ENCODE measurements around the gene SCN8A. TPM values are rescaled to one million over a fixed set of nuclear protein-coding genes. Genes with fewer than 3 reads are reported as not detected.
"Not testable (repeated sequence)": the region's sequence is repeated elsewhere in the genome, so short reads cannot be mapped to it uniquely, and the experiment has no call there.

SCN8A gene
- total RNA-seq (2014; rRNA removed; shearing (Covaris generic)): 0.05 and 0.71 TPM in 2 replicates

DNA sequence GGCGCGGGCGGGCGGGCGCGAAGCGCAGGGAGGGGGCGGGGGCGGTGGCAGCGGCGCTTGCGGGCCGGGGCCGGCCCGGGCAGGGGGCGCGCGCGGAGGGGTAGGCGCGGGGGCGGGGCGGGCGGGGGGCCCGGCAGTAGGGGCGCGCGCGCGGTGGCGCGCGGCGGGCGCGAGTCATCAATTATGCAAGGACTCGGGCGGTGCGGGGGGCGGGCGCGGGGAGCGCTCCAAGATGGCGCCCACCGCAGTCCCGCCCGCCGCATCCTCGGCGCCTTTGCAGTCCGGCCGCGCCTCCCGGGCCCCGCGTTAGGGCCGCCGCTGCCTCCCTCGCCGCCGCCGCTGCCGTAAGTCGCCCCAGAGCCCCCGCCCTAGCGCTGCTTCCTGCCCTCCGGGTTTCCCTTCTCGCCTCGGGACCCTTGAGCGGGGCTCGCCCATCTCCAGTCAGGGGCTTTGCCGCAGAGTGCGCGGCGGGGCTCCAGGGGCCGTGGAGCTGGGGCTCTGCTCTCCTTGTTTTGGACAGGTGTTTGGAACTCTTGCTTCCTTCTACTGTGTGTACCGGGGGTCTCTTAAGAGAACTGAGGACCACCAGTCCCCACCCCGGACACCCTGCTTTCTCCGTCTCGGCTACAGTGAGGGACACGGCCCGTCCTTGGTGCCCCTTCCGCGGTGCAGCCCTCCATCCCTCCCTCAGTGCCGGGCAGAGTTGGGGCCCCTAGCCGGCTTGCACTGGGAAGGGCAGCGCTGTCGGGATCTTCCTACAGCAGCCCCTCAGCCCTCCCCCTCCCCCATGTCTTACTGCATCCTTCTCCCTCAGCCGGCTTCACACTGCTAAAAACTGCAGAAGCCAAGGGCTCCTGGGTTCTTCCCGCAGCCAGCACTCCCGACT, at the start of gene SCN8A:
SCN8A (plus strand) TSS at position 218 of the 886 bp plus-strand sequence. CDS start 71,585 bp downstream, outside the sequence.
- DNase-seq (ENCODE audit: low spot score): no peak

DNA sequence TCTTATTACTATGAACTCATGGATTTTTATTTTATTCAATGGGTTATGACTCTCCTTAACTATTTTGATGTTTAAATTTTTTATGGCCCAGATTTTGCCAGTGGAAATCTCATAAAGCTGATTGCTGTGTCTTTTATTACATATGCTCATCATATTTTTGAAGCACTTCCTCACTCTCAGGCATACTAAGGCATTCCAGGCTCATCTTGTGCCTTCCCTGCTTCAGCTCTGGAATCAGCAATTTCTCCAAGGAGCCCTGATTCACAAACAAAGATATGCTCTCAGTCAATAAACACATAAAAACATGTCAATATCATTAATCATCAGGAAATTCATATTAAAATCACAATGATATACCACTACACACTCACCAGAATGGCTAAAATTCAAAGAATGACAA, 44.9 kb upstream of the SCN8A start:
- no peak for DNase-seq (ENCODE audit: low spot score)

DNA sequence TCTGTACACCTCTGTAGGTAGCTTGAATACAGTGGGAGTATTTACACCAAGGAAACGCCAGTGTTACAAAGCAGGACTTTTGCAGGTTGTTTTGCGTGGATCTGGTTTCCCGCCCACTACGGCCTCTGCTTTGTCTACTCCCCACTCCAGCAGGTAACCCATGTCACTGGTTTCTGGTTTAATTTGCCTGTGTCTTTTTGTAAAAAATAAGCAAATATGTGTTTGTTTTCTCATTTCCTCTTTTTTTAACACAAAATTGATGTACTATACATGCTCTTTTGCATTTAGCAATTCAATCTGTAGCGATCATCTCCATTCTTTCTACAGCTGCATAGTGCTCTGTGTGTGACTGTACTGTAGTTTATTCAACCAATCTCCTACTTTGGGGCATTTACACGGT, 43.4 kb upstream of the SCN8A start:
- DNase-seq (ENCODE audit: low spot score): no peak

DNA sequence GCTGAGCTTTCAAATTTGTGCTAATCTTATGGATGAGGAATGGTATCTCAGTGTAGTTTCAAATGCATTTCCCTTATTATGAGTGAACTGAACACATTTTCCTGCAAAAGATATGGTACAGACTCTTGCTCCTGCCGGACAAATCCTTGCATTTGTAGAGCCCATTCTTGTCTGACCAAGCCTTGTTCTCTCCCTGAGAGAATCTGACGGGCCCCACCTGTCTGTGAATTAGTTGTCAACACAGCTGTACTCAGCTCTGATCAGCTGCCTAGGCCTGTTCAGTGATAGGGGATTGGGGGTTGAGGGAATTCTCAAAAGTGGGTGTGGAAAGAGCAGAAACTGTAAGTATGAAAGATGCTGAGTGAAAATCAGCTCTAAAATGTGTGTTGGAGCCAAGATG, 42.8 kb upstream of the SCN8A start:
- no peak for DNase-seq (ENCODE audit: low spot score)

DNA sequence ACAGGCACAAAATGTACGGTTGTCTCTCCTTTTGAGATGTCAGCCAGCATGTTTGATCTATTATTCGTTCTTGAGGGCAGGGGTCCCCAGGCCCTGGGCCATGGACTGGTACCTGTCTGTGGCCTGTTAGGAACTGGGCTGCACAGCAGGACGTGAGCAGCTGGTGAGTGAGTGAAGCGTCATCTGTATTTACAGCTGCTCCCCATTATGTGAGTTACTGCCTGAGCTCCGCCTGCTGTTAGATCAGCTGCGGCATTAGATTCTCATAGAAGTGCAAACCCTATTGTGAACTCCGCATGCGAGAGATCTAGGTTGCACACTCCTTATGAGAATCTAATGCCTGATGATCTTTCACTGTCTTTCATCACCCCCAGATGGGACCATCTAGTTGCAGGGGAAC, 41.4 kb upstream of the SCN8A start:
- no peak for DNase-seq (ENCODE audit: low spot score)

DNA sequence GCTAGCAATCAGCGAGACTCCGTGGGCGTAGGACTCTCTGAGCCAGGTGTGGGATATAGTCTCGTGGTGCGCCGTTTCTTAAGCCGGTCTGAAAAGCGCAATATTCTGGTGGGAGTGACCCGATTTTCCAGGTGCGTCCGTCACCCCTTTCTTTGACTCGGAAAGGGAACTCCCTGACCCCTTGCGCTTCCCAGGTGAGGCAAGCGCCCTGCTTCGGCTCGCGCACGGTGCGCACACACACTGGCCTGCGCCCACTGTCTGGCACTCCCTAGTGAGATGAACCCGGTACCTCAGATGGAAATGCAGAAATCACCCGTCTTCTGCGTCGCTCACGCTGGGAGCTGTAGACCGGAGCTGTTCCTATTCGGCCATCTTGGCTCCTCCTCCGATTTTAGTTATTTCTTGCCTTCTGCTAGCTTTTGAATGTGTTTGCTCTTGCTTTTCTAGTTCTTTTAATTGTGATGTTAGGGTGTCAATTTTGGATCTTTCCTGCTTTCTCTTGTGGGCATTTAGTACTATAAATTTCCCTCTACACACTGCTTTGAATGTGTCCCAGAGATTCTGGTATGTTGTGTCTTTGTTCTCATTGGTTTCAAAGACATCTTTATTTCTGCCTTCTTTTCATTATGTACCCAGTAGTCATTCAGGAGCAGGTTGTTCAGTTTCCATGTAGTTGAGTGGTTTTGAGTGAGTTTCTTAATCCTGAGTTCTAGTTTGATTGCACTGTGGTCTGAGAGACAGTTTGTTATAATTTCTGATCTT, 22.6 kb upstream of the SCN8A start:
- not testable (repeated sequence) for DNase-seq (ENCODE audit: low spot score)

GRCh38 chr12:51579321-51579850, 11.6 kb upstream of the SCN8A start:
- no peak for DNase-seq (ENCODE audit: low spot score)

DNA sequence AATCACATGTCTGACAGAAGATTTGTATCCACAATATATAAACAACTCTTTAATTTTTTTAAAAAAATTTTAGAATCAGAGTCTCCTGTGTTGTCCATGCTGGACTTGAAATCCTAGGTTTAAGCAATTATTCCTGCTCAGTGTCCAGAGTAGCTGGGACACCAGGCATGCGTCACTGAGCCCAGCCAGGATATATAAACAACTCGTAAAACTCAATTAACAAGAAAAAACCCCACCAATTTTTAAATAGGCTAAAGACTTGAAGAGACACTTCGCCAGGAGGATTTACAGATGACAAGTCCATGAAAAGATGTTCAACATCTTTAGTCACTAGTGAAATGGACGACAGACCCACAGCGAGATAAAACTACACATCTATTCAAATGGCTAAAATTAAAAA, 2.0 kb upstream of the SCN8A start:
- no peak for DNase-seq (ENCODE audit: low spot score)

- no peak for DNase-seq (ENCODE audit: low spot score)
These were observed 1.4 kb upstream of the SCN8A start for GRCh38 chr12:51589557-51590176.

DNA sequence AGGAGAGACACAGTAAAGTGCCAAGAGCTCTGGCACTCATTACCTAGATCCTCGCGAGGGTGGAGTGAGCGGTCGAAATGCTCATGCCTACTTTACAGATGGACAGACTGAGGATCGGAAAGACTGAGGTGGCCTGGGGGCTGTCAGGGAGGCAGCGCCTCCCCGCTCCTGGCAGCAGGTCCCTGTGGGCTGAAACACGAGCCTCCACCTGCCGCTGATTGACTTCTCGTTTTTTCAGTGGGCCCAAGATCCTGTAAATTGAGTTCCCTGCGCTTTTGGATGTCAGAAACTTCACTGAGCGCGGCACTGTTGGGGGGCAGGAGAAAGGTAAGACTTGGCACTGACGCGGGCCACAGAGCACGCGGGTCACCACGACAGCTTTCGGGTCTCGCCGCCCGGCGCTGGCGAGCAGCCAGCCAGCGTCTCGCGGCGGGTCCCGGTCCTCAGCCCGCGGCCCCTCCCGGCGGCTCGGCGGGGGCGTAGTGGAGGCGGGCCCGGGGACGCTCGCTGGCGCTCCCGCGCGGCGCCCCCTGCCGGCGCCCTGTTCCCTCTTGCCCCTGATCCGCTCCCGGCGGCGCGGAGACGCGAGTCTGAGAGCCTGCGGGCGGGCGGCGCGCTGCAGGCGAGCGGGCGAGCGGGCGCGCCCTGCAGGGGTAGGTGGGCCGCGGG, 552 bp upstream of the SCN8A start:
- DNase-seq (ENCODE audit: low spot score): peak; percentile 54

GRCh38 chr12:51592034-51592705, 1.1 kb downstream of the SCN8A start:
- DNase-seq (ENCODE audit: low spot score): no peak

- DNase-seq (ENCODE audit: low spot score): no peak
These were observed 2.0 kb downstream of the SCN8A start for GRCh38 chr12:51593021-51593420.

- peak; percentile 14 for DNase-seq (ENCODE audit: low spot score)
These were observed 2.5 kb downstream of the SCN8A start for GRCh38 chr12:51593539-51593938.

DNA sequence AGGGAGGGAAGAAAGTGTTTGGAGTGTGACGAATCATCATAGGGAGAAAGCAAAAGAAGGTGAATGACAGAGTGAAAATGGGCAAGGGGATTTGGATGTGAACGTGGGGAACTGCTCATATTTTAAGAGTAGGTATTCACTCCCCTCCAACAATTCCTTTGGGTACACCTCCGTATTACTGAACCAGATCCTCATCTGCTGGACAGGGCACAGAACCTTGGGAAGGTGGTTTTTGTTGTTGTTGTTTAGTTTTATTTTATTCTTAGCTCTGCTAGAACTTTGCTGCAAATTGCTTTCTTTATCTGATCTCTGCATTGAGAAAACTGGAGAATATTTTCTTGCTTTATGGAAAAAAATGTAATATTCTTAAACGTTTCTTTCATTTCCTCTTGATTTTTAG, 7.1 kb downstream of the SCN8A start:
- no peak for DNase-seq (ENCODE audit: low spot score)

GRCh38 chr12:51600721-51601120, 9.7 kb downstream of the SCN8A start:
- DNase-seq (ENCODE audit: low spot score): no peak

DNA sequence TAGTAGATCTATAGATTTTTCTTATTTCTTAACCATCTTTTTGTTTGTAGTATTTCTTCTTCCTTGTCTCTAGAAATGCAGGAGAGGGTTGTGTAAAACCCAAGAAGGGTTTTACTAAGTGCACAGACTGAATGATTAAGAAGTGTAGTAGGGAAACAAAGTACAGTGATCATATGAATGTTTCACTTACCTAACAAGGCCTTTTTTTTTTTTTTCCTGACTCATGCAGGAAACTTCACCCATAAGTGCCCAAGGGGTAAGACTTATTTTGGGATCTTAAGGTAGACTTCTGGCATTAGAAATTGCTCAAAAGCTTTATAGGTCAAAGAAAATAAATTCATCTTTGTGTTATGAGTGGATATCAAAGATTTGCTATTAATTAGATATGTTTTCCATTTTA, 10.2 kb downstream of the SCN8A start:
- DNase-seq (ENCODE audit: low spot score): no peak

GRCh38 chr12:51605896-51606295, 14.9 kb downstream of the SCN8A start:
- DNase-seq (ENCODE audit: low spot score): not testable (repeated sequence)

- DNase-seq (ENCODE audit: low spot score): not testable (repeated sequence)
These were observed 16.2 kb downstream of the SCN8A start for GRCh38 chr12:51607197-51607596.

DNA sequence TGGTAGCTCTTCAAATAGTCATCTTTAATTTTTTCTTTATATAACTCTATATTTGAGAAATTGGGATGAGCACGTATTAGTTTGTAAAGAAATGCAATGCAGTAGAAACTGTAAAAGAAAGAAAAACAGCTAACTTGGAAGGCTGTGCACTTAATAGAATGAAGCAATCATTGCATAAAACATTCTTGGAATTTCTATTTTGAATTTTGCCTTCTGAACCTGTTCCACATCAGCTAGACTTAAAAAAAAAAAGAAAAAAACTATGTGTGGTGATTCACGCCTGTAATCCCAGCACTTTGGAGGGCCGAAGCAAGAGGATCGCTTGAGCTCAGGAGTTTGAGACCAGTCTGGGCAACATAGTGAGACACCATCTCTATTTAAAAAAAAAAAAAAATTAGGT, 29.4 kb downstream of the SCN8A start:
- no peak for DNase-seq (ENCODE audit: low spot score)

- no peak for DNase-seq (ENCODE audit: low spot score)
These were observed 30.3 kb downstream of the SCN8A start for GRCh38 chr12:51621156-51621922.

Data from HT-29 (cell line).